MCF 10A (cell line): ENCODE data around the gene AGAP1. TPM values are rescaled to one million over a fixed set of nuclear protein-coding genes. Genes with fewer than 3 reads are reported as not detected.

Source experiments
- BruUV-seq: library from RNA; stranded (reverse); fragments of 400-500 nt; replicated peaks from 2 replicates; lab custom pipeline; 2021; lab: Mats Ljungman, UMichigan
- CTCF ChIA-PET: fragments of 300-600 bp; sonication (Branson Sonifier 250); formaldehyde crosslinking; extraction: SDS; loops from one replicate; lab custom pipeline; 2021; ENCODE audit warnings: antibody characterized with exemption, inconsistent platforms; lab: Yijun Ruan, JAX
- POLR2A ChIA-PET: fragments of 300-600, 350-650 bp; sonication (Branson Sonifier 250); formaldehyde crosslinking; extraction: SDS; loops from one replicate; lab custom pipeline; 2020; ENCODE audit warnings: antibody characterized with exemption, inconsistent platforms; lab: Yijun Ruan, JAX
- DNase-seq: peaks from one replicate; pipeline ENCODE4 v3.0.0-alpha.2; 2018; ENCODE audit not compliant: unreplicated experiment
- H3K27ac Mint-ChIP-seq: one replicate; pipeline ENCODE4 v1.8.0; 2022; ENCODE audit warnings: mild to moderate bottlenecking, low read depth, mixed read lengths; ENCODE audit not compliant: unreplicated experiment
- H3K27me3 Mint-ChIP-seq: one replicate; pipeline ENCODE4 v1.8.0; 2022; ENCODE audit warnings: mixed read lengths; ENCODE audit not compliant: insufficient read depth, unreplicated experiment
- H3K36me3 Mint-ChIP-seq: one replicate; pipeline ENCODE4 v1.8.0; 2022; ENCODE audit warnings: mild to moderate bottlenecking, moderate library complexity, mixed read lengths; ENCODE audit not compliant: insufficient read depth, unreplicated experiment
- H3K4me1 Mint-ChIP-seq: one replicate; pipeline ENCODE4 v1.8.0; 2022; ENCODE audit warnings: mixed read lengths; ENCODE audit not compliant: insufficient read depth, unreplicated experiment
- H3K4me3 Mint-ChIP-seq: one replicate; pipeline ENCODE4 v1.8.0; 2022; ENCODE audit warnings: mild to moderate bottlenecking, moderate library complexity, mixed read lengths; ENCODE audit not compliant: unreplicated experiment
- H3K9me3 Mint-ChIP-seq: one replicate; pipeline ENCODE4 v1.8.0; 2022; ENCODE audit warnings: mixed read lengths; ENCODE audit not compliant: unreplicated experiment
- intact Hi-C: fragments of 100-400 bp; cut with micrococcal nuclease; formaldehyde crosslinking; loops from 2 replicates; pipeline ENCODE4 v1.14.1; 2022
- total RNA-seq: library from RNA; stranded (reverse); gene quantifications from 2 replicates; pipeline ENCODE4 v1.2.3, GENCODE V29; 2022
- TF ChIP-seq, protein P1 (sequence below): fragments of 200-600 bp; IDR thresholded peaks from one replicate; pipeline ENCODE4 v1.8.0; 2022; ENCODE audit warnings: antibody characterized with exemption, mild to moderate bottlenecking; ENCODE audit not compliant: unreplicated experiment

Gene AGAP1
- total RNA-seq, 1 experiment from 2014 or later, result 41.3 TPM

DNA sequence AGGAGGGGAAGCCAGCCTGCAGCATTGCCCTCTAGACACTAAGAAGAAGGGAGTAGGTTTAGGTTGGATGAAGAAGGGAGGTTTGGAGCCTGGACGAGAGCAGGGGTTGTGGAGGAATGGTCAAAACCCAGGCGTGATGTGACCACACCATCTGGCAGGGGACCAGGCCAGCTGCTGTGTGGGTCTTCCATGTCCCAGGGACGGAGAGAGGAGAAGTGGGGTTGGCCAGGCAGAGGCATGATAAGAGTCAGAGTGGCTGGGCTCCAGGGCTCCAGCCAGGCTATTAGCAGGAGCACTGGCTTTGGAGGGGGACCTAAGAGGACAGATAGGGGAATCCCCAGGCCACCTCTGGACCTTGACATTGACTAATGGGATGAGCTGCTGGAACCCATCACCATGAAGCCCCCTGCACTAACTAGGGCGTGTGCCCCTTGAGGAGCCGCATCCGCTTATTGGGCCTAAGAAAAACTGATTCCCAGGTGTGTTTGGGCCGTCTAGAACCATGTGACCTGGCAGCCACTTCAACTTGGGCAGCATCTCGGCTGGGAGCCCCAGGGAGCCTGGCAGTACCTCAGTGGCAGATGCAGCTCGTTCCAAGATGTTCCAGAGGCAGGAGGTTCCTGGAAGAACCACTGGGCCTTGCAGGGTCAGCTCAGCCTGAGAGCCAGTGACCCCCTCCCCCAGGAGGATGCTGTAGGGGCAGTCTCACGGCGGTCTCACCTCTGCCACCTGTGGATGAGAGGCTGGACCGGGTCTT, 235.1 kb downstream of the AGAP1 start:
- Mint-ChIP-seq H3K27me3 (no peaks in the 10 kb centered on the region), H3K27ac (no peak overlapping the region), H3K4me3 (no peak overlapping the region), H3K36me3 (peaks cover 3% of the 10 kb centered on the region), H3K4me1 (peaks cover 21% of the 10 kb centered on the region), H3K9me3 (no peaks in the 10 kb centered on the region)
- BruUV-seq, result no TSS peak
- TF ChIP-seq, protein P1, sequence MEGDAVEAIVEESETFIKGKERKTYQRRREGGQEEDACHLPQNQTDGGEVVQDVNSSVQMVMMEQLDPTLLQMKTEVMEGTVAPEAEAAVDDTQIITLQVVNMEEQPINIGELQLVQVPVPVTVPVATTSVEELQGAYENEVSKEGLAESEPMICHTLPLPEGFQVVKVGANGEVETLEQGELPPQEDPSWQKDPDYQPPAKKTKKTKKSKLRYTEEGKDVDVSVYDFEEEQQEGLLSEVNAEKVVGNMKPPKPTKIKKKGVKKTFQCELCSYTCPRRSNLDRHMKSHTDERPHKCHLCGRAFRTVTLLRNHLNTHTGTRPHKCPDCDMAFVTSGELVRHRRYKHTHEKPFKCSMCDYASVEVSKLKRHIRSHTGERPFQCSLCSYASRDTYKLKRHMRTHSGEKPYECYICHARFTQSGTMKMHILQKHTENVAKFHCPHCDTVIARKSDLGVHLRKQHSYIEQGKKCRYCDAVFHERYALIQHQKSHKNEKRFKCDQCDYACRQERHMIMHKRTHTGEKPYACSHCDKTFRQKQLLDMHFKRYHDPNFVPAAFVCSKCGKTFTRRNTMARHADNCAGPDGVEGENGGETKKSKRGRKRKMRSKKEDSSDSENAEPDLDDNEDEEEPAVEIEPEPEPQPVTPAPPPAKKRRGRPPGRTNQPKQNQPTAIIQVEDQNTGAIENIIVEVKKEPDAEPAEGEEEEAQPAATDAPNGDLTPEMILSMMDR, result no peak
- POLR2A ChIA-PET, result no interaction called here
- intact Hi-C loops, result no loop called here
- DNase-seq, result no peak
- CTCF ChIA-PET, result no interaction called here

DNA sequence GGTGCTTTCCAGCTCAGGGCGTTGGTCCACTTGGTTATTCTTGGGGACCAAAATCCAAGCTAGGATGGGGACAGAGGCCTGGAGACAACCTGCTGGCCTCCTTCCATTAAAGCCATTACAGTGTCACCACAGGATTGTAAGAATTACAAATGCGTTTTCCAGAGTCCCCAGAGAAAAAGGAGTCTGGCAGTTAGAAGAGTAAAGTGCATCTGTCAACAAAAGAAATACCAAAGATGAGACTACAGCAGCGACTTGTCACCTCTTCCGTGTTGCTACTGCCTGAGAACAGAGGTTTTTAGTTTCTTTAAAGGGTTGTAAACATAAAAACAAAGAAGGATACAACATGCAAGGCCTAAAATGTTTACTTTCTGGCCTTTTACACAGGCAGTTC, 235.7 kb downstream of the AGAP1 start:
- Mint-ChIP-seq H3K36me3 (peaks cover 7% of the 10 kb centered on the region), H3K4me3 (no peak overlapping the region), H3K9me3 (no peaks in the 10 kb centered on the region), H3K4me1 (peaks cover 21% of the 10 kb centered on the region), H3K27ac (no peak overlapping the region), H3K27me3 (no peaks in the 10 kb centered on the region)
- DNase-seq, result no peak
- intact Hi-C loops, result no loop called here
- TF ChIP-seq, protein P1, result no peak
- POLR2A ChIA-PET, result interaction anchor here (1.5 kb wide), 1 partner anchor 63 kb away, joined by 3 read pairs; no protein-coding TSS in a partner anchor
- BruUV-seq, result no TSS peak
- CTCF ChIA-PET, result interaction anchor here (1.0 kb wide), 1 partner anchor 11 kb away, joined by 4 read pairs; no protein-coding TSS in a partner anchor

DNA sequence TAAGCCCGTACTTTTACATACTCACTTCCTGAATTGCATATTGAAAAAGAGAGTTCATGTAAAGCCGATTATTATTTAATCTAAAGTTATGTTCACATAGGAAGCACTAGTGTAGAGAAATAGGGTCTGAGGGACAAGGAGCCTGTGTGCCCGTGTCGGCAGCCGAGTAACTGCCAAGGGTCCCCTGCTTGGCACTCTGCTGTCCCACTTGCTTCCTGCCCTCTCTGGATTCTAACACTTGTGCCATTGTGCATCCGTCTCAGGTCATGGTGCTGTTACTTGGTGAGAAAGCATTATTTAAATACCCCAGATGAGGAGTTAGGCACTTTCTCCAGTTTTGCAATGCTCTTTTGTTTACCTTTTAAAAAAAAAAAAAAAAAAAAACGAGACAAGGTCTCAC, 236.3 kb downstream of the AGAP1 start:
- intact Hi-C loops, result no loop called here
- DNase-seq, result no peak
- Mint-ChIP-seq H3K4me1 (peaks cover 21% of the 10 kb centered on the region), H3K9me3 (no peaks in the 10 kb centered on the region), H3K36me3 (peaks cover 7% of the 10 kb centered on the region), H3K27me3 (no peaks in the 10 kb centered on the region), H3K27ac (no peak overlapping the region), H3K4me3 (no peak overlapping the region)
- ChIA-PET CTCF (interaction anchor here (0.7 to 3.3 kb wide), 3 partner anchors 11 to 135 kb away, joined by 3 to 10 read pairs (median 4); no protein-coding TSS in a partner anchor), POLR2A (interaction anchor here (1.5 kb wide), 1 partner anchor 64 kb away, joined by 3 read pairs; no protein-coding TSS in a partner anchor)
- BruUV-seq, result no TSS peak
- TF ChIP-seq, protein P1, result no peak

DNA sequence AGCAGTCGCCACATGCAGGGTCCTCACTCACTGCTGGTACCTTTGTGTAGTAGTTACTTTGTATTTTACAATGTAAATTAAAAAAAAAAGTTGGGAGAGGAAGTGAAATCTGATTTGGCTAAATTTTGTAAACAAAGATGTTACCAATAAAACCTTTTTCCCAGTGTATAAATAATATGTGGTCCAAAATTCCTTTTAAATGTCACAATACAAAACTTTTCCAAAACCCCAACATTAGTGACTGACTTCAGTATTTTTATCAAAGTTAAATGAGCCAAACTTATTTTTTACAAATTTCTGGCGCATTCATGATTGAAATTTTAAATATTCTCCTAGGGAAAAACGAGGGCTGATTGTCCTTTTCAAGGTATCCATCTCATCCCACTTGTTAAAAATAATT, 239.9 kb downstream of the AGAP1 start:
- intact Hi-C loops, result no loop called here
- Mint-ChIP-seq H3K27me3 (no peaks in the 10 kb centered on the region), H3K36me3 (peaks cover 12% of the 10 kb centered on the region), H3K9me3 (no peaks in the 10 kb centered on the region), H3K4me1 (peaks cover 22% of the 10 kb centered on the region), H3K27ac (no peak overlapping the region), H3K4me3 (no peak overlapping the region)
- POLR2A ChIA-PET, result interaction anchor here (1.1 kb wide), 1 partner anchor 27 kb away, joined by 4 read pairs; no protein-coding TSS in a partner anchor
- CTCF ChIA-PET, result interaction anchor here (1.1 kb wide), 1 partner anchor 138 kb away, joined by 6 read pairs; no protein-coding TSS in a partner anchor
- no TSS peak for BruUV-seq
- TF ChIP-seq, protein P1, result no peak
- DNase-seq, result no peak
